HG03520 (cell line): ENCODE measurements around the gene POLQ.
"Not testable (repeated sequence)": the region's sequence is repeated elsewhere in the genome, so short reads cannot be mapped to it uniquely, and the experiment has no call there.

Experiments used
- ATAC-seq: cut with Tn5 transposase; IDR thresholded peaks from one replicate; pipeline ENCODE4 v1.9.1; 2021; ENCODE audit warnings: mild to moderate bottlenecking, moderate library complexity; ENCODE audit not compliant: unreplicated experiment

Gene POLQ

DNA sequence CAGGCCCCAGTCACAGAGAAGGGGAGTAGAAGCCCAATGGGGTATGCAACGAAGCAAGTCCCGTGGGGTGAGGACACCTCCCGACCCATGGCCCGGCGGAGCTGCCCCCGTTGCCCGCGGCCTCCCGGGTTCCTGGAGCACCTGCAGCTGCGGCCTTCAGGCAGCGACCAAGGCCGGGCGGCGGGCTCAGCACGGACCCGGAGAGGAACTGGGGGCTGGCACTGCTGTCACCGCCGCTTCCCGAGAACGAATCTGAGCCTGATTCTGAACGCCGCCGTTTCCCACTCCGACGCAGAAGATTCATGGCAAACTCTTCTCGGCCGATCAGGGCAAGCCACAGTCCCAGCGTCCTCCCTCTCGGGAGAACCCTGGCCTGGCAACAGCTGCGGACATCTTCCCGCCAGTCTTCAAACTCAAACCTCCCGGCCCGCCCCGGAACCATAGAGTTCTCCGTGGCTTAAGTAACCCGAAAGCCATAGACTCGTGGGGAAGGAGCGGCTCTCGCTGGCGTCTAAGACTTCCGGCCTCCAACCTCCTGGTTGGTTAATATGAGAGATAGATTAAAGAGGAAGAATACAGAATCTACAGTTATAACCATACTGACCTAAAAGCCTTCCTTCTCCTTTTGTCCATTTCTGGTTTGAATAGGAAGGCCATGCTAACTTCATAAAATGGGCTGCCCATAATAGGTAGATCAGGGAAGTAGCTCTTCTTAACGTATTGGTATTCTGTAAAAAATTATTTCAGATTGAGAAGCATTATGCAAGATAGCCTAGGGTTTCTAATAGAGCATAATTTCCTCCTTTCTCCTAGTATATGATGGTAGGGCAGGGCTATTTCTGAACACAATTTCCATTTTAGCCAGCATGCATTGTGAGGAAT lies at the start of gene POLQ:
TSS of gene POLQ (minus strand) at position 415 of the 882 bp plus-strand sequence. CDS start at position 304, 111 bp downstream.
- peak; percentile 82 for ATAC-seq

DNA sequence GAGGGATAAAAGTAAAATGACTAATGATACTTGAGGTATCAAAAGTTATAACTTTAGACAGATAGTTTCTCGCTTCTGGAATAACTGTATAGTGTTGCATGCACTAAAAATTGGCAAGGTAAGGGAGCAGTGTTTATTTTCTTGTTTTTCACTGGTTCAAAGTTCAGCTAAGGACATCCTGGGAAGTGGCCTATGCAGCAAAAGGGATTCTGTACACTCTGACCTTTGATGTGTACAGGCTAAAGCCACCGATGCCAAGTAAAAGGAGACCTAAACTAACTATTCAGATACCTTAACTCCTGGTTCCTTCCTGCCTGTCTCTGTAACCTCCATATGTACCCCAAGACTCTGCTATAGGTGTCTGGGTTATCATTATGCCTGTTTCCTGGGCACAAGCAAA lies 49.1 kb upstream of the POLQ start:
- no peak for ATAC-seq

DNA sequence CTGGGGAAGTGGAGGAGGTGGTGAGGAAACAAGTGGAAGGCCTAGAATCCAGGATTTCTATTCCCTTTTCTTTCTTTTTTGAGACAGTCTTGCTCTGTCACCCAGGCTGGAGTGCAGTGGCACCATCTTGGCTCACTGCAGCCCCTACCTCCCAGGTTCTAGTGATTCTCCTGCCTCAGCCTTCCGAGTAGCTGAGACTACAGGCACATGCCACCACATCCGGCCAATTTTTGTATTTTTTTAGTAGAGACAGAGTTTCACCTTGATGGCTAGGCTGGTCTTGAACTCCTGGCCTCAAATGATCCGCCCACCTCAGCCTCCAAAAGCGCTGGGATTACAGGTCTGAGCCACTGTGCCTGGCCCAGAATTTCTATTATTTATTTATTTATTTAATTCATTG lies 48.0 kb upstream of the POLQ start:
- ATAC-seq, result not testable (repeated sequence)

DNA sequence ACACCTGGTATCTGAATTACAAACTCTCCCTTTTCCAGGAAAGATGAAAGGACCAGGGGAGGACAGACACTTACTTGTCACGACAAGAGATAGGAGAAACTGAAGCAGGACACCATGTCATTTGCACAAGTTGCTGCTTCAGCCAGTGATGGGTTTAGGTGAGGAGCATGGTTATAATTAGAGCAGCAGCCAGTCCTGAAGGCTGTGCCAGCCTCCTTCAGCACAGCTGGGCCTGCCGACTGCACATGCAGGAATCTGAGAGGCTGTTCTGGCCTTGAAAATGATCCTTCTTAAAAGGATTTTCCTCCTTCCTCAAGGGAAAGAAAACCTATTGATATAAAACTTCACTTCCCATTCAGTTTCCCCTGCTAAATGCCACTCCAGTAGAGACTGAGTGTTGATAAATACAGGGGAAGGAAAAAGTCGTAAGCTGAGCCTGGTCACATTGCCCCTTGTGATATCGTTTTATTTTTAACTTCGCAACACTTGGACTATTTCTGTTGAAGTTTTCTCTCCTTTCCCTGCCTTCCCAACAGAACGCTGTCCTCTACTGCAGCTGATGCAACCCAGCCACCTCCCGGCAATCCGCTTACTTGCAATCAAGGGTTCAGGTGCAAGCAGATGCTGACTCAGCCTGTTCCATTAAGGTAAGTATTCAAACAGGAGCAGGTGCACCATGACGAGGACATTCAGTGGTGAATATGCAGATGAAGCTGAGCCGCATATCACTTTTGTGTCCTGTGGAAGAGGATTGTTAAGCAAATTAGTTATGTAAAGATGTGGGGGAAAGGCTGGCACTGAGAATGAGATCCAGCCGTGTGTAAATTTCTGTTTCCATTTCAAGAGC lies 47.3 kb upstream of the POLQ start, which contains the start of gene FBXO40:
TSS of gene FBXO40 (plus strand) at position 524 of the 847 bp plus-strand sequence. CDS start 27,197 bp downstream, outside the sequence.
- ATAC-seq, result no peak

DNA sequence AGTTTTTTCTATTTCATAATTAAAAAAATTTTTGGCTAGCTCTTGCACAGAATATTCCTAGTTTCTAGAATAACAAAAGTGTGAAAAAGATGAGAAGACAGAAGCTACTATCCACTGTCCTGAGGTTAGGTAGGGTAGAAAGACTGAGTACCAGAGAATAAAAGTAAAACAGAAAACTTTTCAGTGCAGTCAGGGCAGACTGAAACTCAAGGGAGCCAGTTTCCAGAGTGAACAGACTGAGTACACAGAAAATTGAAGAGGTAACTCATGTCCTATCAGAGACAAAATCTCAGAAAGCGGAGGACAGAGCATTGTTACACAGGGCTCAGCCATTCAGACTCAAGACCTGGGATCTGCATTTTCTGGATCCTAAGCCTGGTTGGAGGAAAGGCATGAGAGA lies 38.6 kb upstream of the POLQ start:
- no peak for ATAC-seq

DNA sequence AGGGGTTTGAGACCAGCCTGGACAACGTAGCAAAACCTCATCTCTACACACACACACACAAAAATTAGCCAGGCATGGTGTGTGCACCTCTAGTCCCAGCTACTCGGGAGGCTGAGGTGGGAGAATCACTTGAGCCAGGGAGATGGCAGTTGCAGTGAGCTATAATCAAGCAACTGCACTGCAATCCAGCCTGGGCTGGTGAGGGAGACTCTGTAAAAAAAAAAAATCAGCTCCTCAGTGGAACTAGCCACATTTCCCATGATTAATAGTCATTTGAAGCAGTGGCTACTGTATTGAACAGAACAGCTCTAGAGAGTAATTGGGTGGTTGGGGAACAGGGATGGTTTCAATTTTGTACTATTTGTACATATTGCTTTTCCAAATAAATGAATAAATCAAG lies 35.9 kb upstream of the POLQ start:
- ATAC-seq, result no peak

DNA sequence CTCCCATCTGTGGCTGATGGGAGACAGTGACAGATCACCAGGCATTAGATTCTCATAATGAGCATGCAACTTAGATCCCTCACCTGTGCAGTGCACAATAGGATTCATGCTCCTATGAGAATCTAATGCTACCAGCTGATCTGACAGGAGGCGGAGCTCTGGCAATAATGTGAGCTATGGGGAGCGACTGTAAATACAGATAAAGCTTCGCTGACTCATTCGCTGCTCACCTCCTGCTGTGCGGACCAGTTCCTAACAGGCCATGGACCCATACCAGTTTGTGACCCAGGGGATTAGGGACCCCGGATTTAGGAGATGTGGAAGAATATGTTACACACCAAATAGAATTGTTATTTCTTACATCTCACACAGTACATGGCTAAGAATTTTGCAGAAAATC lies 28.7 kb upstream of the POLQ start:
- no peak for ATAC-seq

DNA sequence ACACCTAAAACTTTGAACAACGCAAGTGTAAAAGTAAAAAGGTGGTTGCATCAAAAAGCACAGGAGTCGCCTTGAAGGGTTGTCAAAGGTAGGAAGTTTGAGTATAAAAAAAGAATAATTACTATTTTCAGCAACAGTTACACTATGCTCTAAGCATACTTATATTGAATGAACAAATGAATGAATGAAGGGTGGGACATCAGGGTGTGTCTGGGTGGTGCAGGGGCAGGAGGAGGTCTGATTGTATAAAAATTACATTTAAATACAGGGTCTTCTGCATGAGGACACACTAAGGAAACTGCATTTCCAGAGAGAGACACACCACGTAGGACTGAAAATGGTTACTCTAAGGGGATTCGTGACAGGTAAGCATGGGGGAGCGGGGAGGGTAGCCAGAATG lies 21.9 kb upstream of the POLQ start, which contains the start of gene ARGFX:
TSS of gene ARGFX (plus strand) at position 301 of the 400 bp plus-strand sequence. CDS start 2,765 bp downstream, outside the sequence.
- no peak for ATAC-seq

DNA sequence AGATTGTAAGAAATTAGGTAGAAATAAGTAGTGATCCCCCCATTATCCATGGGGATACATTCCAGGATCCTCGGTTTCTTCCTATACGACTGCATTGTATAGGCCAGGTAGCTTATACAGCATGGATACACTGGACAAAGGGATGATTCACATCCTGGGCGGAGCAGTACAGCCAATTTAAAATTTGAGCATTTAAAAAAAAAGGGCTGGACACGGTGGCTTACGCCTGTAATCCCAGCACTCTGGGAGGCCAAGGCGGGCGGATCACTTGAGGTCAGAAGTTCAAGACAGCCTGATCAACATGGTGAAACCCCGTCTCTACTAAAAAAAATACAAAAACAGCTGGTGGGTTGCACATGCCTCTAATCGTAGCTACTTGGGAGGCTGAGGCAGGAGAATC lies 21.0 kb upstream of the POLQ start:
- no peak for ATAC-seq

DNA sequence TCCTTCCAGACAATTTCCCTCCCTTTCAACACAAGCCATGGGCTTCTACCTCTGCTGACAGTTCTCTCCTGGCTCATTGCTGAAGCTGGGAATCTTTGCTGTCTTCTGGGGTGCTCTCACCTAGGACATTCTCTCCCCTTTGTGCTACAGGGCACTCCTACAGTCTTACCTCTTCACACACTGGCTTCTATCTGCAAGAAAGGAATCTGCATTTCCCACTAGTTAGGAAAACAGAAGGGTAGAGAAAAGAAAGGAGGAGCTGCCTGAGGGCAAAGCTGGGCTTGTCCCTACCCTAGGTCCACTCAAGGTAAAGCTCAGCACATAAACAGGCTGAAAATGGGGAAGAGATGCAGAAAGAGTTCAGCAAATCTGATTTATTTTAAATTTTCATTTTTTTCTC lies 16.4 kb upstream of the POLQ start:
- ATAC-seq, result no peak

DNA sequence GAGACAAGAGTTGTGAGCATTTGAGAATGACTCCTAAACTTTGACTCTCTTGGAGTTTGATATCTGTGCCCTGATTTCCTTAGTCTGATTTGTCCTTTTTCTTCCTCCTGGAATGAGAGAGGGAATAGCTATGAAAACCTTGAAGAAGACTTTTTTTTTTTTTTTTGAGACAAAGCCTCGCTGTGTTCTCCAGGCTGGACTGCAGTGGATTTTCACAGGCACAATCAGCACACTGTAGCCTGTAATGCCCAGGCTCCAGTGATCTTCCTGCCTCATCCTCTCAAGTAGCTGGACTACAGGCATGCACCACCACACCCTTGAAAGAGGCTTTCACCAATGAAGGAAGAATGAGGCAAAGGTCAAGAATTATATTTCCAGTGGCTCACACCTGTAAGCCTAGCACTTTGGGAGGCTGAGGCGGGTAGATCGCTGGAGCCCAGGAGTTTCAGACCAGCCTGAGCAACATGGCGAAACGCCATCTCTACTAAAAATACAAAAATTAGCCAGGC lies 11.7 kb upstream of the POLQ start:
- no peak for ATAC-seq

DNA sequence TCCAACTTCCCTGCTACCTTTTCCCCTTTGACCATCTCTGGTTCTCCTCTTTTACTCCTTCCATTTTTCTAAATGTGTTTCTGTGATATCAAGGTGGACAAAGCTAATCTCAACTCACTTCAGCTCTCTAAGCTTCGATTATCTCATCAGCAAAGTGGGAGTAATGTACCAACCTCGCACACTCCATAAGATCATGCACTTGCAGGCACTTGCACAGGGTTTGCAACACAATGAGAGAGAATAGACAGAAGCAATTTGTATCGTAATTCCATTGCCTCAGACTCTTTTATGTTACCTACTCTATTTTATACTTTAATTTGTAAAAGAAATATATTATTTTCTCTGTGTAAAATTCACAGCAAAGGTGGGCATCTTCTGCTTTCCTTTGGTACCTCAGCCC lies 7.0 kb upstream of the POLQ start:
- no peak for ATAC-seq

DNA sequence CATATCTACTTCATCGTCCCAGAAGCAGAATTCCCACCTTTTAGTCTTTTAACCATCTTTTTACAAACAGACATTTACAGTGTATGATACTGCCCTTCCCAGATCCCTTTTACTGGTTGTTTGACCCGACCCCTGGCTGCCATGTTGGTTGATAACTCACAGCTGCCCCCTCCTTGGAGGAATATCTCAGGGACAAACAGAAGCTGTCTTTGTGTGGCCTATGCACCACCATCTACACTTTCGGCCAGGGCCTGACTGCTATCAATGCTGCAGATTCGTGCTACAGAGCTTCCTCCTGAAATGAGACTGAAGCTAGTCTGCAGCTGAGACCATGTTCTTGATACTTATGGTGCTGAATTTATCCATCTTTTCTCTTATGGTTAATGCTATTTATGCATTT lies 6.6 kb upstream of the POLQ start:
- ATAC-seq, result no peak

DNA sequence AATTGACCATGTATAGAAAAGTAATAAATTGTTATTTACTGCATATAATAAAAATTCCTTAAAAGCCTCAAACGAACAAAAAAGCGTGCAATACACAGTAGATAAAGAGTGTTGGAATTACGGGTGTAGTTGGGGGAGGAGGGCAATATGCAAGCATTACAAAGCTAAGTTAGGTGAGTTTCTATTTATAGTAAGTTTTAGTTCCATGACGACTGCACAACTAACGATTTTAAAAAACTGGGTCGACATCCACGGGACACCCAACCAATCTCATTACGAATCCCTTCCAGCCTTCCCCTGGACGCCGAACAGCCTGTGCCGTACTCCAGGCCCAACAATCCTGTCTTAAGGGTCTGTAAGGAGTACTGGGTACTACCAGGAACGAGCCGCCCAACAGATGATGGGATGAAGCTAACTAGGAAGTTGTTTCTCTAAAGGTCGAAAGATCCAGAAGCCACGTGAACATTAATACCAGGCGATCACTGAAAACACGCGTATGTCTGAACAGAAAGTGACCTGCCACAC lies 677 bp downstream of the POLQ start:
- ATAC-seq, result no peak

DNA sequence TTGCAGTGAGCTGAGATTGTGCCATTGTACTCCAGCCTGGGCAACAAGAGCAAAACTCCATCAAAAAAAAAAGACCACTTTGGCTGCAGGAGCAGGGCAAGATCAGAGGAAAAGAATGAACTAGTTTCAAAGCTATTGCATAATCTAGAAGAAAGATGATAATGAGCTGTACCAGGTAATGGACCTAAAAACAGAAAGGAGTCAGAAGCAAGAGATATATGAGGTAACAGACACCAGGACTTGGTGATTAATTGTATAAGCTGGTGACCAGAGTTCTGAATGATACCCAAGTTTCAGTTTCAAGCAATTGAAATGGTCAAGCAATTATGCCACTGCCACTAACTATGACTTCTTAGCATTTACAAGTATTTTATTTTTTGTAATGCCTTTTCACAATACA lies 2.9 kb downstream of the POLQ start:
- no peak for ATAC-seq

DNA sequence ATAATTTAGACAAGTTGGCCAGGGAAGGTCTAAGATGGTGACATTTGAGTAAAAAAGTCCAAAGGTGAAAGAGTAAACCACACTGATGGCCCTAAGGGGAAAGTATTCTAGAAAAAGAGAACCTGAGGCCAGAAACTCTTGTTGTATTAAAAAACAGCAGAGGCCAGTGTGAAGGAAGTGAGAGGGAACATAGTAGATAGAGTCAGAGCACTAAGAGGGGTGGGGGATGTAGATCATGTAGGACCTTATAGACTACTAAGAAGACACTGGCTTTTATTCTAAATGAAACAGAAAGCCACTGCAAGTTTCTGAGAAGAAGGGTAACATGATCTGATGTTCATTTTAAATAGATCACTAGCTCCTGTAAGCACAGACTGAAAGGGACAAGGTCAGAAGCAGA lies 14.5 kb downstream of the POLQ start:
- no peak for ATAC-seq

DNA sequence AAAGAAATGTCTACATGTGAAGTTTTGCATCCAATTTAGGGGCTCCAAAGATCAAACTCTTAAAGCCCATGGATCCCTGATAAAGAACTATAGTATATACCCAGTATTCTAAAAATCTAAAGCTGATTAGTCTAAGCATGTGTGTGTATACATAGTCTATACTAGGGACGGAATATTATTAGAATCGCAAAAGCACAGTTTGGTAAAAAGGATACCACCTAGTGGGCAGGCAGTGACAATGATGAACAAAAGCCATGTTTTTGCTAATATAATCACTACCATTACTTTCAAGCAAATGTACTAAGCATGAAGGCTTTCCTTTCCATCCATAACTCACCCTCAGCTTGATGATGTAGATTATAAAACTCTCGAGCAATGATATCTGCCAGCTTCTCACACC lies 16.5 kb downstream of the POLQ start:
- ATAC-seq, result no peak

DNA sequence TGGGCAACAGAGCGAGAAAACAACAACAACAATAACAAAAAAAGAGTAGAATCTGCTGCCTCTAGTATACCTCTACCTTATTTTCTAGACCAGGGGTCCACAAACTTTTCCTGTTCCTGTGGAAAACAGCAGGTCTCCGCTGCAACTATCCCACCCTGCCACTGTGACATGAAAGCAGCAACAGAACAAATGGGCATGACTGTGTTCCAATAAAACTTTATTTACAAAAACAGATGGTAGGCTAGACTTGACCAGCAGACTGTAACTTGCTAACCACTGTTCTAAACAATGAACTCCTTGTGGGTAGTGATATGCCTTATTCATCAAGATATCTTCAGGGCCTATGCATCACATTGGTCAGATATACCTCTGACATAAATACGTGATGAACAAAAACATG lies 25.3 kb downstream of the POLQ start:
- ATAC-seq, result no peak

DNA sequence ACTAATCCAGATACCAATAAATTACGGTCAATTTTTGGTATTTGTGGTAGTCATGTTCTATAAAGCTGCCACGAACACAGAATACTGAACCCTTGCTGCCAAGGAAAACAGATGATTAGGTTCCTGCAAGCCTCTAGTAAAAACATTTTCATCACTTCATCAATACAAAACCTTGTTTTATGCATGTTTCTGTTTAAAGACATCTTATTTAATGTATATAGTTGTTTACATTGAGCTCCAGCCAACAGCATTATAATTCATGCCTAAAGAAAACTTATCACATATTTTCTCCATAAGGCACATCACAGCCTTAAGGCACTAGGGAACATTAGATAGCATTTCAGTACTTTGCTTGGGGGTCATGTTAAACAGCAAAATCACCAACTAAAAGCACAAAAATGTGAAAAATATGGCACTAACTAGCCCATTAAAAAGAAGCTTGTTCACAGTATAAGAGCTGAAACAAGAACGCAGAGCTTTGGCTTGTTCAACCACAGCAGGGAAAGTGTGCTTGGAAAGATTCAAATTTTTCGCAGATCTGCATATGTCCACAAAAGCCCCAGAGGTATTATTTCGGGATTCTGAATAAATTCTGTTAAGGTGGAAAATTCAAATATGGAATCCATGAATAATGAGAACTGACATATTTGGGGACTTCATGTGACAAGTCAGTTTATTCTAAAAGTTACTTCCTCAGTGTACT lies 27.7 kb downstream of the POLQ start:
- ATAC-seq, result no peak

DNA sequence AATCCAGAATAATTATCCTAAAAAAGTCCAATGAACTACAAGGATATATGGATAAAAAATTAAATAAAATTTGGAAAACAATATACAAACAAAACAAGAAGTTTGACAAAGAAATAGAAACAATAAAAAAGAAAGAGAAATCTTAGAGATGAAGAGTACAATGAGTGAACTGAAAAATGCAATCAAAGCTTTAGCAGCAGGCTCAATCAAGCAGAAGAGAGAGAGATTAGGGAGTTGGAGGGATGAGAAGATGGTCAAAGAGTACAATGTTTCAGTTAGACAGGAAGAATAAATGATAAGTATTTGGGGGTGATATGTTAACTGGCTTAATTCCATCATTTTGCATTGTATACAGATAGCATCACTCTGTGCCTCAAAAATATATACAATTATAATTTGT lies 29.9 kb downstream of the POLQ start:
- no peak for ATAC-seq

DNA sequence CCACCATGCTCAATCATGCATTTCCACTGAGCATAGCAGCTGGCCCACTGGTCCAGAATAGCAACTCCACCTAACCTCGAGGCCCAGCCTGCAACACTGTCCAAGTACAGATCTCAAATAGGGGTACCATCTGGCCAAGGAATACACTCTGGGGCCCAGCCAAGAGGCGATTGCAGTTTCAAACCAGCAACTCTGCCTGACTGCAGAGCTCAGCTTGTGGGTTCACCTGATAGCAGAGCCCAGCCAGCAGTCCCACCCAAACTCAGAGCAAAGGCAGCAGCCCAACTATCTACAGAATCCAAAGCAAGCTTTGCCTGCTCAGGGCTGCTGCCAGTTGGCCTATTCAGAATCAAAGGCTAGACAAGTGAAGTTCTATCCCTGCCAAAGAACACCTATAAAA lies 30.5 kb downstream of the POLQ start:
- ATAC-seq, result no peak
